HL-60 (cell line): ENCODE measurements around the gene AP3D1.

Experiments used
- CTCF ChIP-seq: IDR thresholded peaks from one replicate; pipeline ENCODE4 v1.5.1; 2011; ENCODE audit warnings: low read length, control low read depth, inconsistent platforms; ENCODE audit not compliant: insufficient read depth
- POLR2AphosphoS5 ChIP-seq: IDR thresholded peaks from 2 replicates; pipeline ENCODE4 v1.6.1; 2012; ENCODE audit warnings: low read depth
- REST ChIP-seq: IDR thresholded peaks from 2 replicates; pipeline ENCODE4 v1.6.1; 2012; ENCODE audit warnings: low read depth; ENCODE audit not compliant: insufficient replicate concordance

- no peak for TF ChIP-seq CTCF
- no peak for TF ChIP-seq POLR2AphosphoS5
- TF ChIP-seq REST, result no peak
Measured at GRCh38 chr19:2122251-2122650, 29.1 kb downstream of the AP3D1 start.
